IPS DF 4.7 (cell line): ENCODE data around the gene LST1.

Experiments
- DNase-seq: peaks from one replicate; pipeline ENCODE4 v3.0.0-alpha.2; 2013; ENCODE audit warnings: low spot score; ENCODE audit errors: extremely low read depth

The LST1 gene

DNA sequence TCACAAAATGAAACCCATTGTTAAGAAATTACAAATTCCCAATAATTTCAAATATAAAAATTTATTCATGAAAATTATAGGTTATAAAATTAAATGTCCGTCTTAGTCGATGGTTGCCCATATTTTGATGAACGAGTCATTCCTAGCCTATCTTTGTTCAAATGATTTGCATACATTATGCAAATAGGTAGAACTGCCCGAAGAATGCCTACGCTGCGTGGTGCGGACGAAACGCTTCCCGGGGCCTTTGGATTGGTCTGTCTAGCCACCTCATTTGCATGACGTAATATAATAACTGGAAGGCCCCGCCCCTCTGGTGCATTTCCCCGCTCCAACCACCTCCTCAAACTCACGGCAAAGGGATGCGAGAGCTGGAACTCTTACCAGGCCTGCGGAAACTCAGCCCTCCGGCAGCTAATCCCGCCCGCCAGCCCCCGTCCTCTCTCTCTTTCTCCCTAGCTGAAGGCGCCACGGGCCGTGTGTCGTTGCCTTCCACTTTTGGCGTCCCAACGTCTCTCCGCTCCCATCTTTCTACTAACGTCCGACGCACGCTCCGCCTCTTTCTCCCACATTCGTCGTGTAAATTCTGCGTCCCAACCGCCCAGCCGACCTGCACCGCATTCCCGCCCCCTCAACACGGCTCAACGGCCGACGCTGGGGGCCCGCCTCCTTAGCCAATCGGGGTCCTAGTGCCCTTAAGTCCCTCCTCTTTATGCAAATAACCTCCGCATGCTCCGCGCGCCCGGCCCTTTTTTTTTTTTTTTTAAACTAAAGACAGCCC lies 33.9 kb downstream of the LST1 start:
- DNase-seq, result peak; percentile 92

DNA sequence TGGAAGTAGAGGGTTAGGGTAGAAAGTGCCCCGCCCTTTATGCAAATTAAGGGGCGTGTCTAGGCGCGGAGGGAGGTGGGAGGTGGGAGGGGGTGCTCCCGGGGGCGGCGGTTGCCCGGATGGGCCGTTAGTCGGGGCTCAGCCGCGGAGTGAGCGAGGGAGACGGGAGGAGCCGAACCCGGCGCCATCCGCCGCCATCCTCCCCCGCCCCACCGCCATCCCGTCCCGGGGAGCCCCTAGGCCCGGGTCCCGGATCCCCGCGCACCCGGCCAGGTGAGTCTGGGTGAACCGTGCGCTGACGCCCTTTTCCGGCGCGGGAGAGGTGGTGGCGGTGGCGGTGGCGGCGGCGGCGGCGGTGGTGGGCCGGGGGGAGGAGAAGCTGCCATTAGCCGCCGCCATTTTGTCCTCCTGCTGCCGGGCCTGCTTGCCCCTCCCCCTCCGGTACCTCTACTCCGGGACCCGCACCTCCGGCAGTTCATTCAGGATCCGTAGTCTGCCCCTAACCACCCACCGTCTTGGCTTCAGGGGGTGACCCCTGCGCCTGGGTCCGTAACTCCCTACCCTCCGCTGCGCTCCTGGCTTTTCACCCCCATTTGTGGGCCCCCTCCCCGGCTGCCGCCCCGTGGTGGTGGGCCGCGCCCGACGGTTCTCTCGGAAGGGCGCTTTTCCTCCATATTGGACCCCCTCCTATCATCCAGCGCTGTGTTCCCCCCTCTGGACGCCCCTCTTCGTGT lies 34.7 kb downstream of the LST1 start, which contains the start of gene PRRC2A:
Gene PRRC2A (plus strand): TSS at position 130 of the 734 bp plus-strand sequence. CDS start 2,075 bp downstream, outside the sequence.
- no peak for DNase-seq

DNA sequence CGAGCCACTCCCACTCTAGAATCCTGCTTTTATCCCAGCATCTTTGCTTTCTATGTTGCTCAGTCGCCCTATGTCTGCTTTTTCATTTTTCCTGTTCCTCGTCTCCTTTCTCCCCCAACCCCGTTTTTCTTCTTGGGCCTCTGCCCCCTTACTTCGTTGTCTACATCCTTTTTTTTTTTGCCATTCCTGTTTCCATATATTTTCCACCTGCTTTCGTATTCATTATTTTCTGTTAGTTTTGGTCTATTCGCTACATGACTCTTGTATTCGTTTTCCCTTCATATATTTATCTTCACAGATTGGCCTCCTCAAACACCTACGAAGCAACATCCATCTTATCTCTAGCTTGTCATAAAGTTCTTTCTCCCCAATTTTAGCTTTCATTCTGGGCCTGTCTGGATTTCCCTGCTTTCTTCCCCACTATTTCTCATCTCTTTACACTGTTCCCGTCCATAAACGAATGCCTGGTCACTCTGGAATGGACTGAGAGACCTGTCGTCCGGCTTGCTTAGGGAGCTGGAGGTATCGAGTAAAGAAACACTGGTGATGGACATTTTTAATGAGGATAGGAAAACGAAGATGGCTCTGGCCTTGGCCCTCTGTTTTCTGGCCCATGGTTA lies 35.4 kb downstream of the LST1 start:
- no peak for DNase-seq

DNA sequence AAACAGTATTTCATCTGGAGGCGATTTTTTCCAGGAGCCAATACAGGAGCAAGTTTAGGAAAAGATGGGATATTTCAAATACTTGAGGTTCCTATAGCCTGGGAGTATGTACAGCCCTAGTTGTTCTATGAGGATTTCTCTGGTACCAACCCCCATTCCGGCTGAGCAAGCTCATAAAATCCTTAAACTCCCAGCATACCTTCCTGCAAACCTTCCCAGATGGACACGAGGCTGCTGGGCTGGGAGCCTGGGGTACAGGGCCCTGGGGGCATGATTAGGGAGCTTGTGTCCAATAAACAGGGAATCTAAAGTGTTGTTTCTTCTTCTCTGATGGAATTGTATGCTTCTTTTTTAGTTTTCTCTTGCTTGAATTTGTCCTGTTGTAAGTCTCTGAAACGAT lies 35.9 kb downstream of the LST1 start:
- DNase-seq, result no peak

DNA sequence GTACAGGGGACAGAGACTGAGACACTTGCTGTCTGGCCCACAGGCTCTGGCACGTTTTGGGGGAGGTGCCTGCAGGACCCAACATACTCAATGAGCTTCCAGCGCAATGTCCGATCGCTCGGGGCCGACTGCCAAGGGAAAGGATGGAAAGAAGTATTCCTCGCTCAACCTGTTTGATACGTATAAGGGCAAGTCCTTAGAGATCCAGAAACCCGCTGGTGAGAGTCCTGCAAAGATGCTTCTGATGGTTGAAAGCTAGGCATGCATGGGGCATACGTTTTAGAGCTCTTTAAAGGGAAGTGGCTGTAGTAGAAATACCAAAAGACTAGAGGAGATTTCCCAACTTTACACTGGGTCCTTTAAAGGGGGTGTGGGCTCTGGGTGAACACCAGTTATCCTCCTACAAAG lies 36.6 kb downstream of the LST1 start:
- DNase-seq, result no peak

DNA sequence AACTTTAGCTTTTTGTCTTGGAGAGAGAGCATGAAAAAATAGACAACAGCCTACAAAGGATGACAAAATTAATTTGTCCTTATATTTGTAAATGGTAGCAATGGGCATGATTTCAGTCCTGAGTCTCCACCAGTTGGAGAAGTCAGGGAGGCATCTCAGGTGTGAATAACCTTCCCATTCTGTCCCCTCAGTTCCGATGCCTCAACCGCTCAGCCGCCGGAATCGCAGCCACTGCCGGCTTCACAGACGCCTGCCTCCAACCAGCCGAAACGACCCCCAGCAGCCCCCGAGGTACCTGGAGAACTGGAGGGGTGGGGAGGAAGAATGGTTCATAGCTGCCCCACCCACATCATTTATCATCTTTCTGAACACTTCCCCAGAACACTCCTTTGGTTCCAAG lies 38.0 kb downstream of the LST1 start:
- no peak for DNase-seq

DNA sequence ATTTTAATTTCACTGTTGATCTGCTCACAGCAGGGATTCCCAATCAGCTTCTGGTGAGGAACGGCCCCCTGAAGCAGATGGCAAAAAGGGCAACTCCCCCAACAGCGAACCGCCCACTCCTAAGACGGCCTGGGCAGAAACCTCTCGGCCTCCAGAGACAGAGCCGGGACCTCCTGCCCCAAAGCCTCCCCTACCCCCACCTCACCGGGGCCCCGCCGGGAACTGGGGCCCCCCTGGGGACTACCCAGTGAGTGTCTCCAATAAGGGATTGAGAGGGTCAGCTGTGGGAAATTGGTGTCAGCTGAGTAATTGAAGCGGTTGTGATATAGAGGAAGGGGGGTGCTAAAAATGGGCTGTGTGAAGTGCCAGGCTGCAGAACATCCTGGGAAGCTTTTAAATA lies 40.9 kb downstream of the LST1 start:
- no peak for DNase-seq

DNA sequence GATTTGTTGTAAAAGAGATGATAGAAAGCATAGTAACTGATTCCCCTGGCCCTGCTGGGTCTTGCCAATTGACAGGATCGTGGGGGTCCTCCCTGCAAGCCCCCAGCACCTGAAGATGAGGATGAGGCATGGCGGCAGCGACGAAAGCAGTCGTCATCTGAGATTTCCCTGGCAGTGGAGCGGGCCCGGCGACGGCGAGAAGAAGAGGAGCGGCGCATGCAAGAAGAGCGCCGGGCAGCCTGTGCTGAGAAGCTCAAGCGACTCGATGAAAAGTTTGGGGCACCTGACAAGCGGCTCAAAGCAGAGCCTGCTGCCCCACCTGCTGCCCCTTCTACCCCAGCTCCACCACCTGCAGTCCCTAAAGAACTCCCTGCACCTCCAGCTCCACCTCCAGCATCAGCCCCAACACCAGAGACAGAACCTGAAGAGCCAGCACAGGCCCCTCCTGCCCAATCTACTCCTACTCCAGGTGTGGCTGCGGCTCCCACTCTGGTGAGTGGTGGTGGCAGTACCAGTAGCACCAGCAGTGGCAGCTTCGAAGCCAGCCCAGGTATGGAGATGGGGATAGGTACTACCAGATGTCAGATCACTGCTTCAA lies 41.7 kb downstream of the LST1 start:
- no peak for DNase-seq

DNA sequence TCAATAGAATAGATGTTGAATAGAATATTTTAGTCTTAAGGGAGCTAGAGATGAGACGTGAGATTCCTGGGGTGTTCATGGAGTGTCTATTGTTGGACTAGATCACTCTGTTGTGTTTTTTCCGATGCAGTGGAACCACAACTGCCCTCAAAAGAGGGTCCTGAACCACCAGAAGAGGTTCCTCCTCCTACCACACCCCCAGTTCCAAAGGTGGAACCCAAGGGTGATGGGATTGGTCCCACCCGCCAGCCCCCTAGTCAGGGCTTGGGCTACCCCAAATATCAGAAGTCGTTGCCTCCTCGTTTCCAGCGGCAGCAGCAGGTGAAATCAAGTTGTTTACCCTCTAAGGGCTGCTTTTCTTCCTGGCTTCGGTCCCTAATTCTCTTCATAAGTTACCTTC lies 42.9 kb downstream of the LST1 start:
- DNase-seq, result no peak

DNA sequence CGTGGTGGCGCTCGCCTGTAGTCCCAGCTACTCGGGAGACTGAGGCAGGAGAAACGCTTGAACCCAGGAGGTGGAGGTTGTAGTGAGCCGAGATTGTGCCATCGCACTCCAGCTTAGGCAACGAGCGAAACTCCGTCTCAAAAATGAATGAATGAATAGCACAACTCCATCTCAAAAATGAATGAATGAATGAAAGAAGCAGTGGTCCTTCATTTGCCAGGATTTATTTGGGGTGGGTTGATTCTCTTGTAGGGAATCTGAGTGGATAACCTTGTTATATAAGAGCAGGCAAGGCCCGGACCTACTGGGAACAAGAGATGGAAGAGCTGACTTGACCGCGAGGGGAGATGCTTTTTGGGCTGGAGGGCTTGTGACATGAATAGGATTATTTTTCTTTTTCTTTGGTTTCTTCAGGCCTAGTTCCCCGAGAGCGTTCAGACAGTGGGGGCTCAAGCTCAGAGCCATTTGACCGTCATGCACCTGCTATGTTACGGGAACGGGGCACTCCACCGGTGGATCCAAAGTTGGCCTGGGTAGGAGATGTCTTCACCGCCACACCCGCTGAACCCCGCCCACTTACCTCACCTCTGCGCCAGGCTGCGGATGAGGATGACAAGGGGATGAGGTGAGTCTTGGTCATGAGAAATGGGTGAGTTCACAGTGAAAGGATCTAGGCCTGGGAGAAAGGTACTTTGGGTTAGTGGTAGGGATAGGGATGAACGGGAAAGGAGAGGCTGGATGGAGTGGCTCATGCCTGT lies 44.3 kb downstream of the LST1 start:
- no peak for DNase-seq

DNA sequence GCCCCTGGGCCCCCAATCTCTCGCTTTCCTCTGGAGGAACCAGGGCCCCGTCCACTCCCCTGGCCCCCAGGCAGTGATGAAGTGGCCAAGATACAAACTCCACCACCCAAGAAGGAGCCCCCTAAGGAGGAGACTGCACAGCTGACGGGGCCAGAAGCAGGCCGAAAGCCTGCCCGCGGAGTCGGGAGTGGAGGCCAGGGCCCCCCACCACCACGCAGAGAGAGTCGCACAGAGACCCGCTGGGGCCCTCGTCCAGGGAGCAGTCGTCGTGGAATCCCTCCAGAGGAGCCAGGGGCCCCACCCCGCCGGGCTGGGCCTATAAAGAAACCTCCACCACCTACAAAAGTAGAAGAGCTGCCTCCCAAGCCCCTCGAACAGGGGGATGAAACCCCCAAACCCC lies 45.1 kb downstream of the LST1 start:
- no peak for DNase-seq

DNA sequence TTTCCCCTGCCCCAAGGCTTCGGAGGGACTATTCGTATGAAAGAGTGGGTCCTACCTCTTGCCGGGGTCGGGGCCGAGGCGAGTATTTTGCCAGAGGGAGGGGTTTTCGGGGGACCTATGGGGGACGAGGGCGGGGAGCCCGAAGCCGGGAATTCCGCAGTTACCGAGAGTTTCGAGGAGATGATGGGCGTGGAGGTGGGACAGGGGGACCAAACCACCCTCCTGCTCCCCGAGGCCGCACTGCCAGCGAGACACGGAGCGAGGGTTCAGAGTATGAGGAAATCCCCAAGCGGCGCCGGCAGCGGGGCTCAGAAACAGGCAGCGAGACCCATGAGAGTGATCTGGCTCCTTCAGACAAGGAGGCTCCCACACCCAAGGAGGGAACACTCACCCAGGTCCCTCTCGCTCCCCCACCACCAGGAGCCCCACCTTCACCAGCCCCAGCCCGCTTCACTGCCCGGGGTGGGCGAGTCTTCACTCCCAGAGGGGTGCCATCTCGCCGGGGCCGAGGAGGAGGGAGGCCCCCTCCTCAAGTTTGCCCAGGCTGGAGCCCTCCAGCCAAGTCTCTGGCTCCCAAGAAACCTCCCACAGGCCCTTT lies 45.7 kb downstream of the LST1 start:
- no peak for DNase-seq

DNA sequence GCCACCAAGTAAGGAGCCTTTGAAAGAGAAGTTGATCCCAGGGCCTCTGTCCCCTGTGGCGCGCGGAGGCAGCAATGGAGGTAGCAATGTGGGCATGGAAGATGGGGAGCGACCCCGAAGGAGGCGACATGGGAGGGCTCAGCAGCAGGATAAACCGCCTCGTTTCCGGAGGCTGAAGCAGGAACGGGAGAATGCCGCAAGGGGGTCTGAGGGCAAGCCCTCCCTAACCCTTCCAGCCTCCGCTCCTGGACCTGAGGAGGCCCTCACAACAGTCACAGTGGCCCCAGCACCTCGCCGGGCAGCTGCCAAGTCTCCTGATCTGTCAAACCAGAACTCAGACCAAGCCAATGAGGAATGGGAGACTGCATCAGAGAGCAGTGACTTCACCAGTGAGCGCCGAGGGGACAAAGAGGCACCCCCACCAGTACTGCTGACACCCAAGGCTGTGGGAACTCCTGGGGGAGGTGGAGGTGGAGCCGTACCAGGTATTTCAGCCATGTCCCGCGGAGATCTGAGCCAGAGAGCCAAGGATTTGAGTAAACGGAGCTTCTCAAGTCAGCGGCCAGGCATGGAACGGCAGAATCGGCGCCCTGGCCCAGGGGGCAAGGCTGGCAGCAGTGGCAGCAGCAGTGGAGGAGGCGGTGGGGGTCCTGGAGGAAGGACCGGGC lies 46.3 kb downstream of the LST1 start:
- no peak for DNase-seq

DNA sequence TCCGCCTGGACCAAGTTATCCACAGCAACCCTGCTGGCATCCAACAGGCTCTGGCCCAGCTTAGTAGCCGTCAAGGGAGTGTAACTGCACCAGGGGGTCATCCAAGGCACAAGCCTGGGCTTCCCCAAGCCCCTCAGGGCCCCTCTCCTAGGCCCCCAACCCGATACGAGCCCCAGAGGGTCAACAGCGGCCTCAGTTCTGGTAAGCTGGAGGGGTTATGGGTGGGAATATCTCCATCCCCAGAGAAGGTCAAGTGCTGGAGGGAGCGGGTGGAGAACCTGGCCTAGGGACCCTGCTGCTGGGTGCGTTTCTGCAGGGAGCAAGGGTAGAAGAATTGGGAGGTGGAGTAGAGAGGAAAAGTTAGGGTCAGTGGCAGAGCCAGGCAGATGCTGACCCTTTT lies 47.4 kb downstream of the LST1 start:
- DNase-seq, result no peak

DNA sequence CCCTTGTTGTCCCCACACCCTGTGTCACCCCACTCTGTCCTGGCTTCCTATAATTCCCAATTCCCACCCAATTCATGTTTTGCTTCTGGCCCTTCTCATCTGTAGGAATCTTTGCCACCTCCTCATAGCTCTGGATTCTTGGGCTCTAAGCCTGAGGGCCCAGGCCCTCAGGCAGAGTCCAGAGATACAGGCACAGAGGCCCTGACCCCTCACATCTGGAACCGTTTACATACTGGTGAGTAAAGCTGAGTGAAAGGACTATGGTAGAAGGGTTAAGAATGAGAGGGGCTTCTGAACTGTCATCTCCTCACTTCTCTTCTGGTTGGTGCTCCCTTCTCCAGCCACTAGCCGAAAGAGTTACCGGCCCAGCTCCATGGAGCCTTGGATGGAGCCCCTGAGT lies 48.1 kb downstream of the LST1 start:
- no peak for DNase-seq

DNA sequence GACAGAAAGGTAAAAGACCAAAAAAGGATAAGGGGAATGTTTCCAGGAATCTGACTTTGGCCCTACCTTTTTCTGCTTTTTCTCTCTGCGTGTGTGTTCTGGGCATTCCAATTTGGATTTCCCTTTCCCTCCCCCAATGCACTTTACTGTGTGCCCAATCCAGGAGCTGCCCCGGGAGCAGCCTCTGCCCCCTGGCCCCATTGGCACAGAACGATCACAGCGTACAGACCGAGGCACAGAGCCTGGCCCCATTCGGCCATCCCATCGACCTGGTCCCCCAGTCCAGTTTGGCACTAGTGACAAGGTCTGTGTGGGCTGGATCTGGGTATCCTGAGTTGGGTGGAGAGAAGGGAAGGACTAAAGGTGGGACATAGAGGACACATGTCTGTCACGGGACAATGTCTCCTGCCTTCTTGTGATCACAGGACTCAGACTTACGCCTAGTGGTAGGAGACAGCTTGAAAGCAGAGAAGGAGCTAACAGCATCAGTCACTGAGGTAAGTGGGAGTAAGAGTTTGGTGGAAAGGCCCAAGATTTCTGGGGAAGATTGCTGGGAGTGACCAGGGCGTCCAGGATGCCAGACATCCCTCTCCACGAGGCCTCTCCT lies 49.0 kb downstream of the LST1 start:
- DNase-seq, result no peak

DNA sequence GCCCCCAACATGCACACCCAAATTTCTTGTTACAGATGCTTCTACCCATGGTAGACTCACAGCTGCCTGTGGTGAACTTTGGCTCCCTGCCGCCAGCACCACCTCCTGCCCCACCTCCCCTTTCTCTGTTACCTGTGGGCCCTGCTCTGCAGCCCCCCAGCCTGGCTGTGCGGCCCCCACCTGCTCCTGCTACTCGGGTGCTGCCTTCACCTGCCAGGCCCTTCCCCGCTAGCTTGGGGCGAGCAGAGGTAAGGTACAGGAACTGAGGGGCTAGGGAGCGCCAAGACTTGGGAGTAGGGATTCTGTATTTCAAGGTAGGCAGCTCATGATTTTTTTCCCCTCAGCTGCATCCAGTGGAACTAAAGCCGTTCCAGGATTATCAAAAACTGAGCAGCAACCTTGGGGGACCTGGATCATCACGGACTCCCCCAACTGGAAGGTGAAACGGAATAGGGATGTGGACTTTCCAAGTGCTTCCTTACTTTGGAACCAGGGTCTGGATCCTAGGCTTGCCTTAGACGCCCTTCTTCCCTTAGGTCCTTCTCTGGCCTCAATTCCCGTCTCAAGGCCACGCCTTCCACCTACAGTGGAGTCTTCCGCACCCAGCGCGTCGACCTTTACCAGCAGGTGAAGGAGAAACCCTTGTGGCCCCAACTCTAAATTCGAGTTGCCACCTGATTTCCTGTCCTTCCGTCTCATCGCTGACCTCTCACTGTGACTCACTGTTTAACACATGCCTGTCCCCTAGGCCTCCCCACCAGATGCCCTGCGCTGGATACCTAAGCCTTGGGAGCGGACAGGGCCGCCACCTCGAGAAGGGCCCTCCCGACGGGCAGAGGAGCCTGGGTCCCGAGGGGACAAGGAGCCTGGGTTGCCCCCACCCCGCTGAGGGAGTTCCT lies 50.9 kb downstream of the LST1 start:
- no peak for DNase-seq
